K562 (cell line): ENCODE results near the gene TMEM179. TPM values are rescaled to one million over a fixed set of nuclear protein-coding genes. Genes with fewer than 3 reads are reported as not detected.

Source experiments
- ATAC-seq: fragments of 200-7000 bp; cut with Tn5 transposase; 3 replicates; pipeline ENCODE4 v1.9.1; 2020; ENCODE audit warnings: moderate library complexity
- BruUV-seq: library from RNA; stranded (reverse); fragments of 400-500 nt; replicated peaks from 2 replicates; lab custom pipeline; 2021; lab: Mats Ljungman, UMichigan
- CTCF ChIA-PET: fragments of 300-600 bp; formaldehyde crosslinking; extraction: SDS; loops from one replicate; lab custom pipeline; 2021; ENCODE audit warnings: low intra/inter-chr PET ratio; lab: Yijun Ruan, JAX
- POLR2A ChIA-PET: fragments of 300-600, 350-650 bp; sonication (Branson Sonifier 250); formaldehyde crosslinking; extraction: SDS; loops from one replicate; lab custom pipeline; 2021; ENCODE audit warnings: antibody characterized with exemption, inconsistent platforms; lab: Yijun Ruan, JAX
- DNase-seq, 4 experiments: peaks; one replicate each; pipeline versions ENCODE4 v3.0.0 to v3.0.0-alpha.2; 2011 to 2018; ENCODE audit warnings: low spot score in 3 of 4, mixed read lengths in 3 of 4; ENCODE audit errors: extremely low read depth in 1 of 4
- FAIRE-seq: peaks from 2 replicates; lab custom pipeline; 2011; peaks lifted over from hg19 to GRCh38; lab: Jason Lieb, UNC
- H2AFZ ChIP-seq: 2 replicates; pipeline ENCODE4 v1.6.0; 2011; ENCODE audit warnings: low read depth, low read length, control low read depth, inconsistent platforms
- H3K27ac ChIP-seq: fragments of 200-600 bp; 3 replicates; pipeline ENCODE4 v1.8.0; 2011; ENCODE audit warnings: low read depth, mild to moderate bottlenecking, control low read depth, inconsistent platforms, low read length, moderate library complexity, mixed read lengths; ENCODE audit errors: extremely low read depth
- H3K27me3 ChIP-seq, 2 experiments: fragments of 300-600 bp in 1 of 2; 2 replicates in 1 of 2; 3 replicates in 1 of 2; pipeline versions ENCODE4 v1.6.0 to v1.8.0; 2011; ENCODE audit warnings: inconsistent platforms in 2 of 2, low read length in 2 of 2, mild to moderate bottlenecking in 1 of 2, mixed read lengths in 1 of 2, moderate library complexity in 1 of 2; ENCODE audit not compliant: control insufficient read depth in 2 of 2, insufficient read depth in 2 of 2
- H3K36me3 ChIP-seq: fragments of 300-600 bp; 3 replicates; pipeline ENCODE4 v1.8.0; 2011; ENCODE audit warnings: mild to moderate bottlenecking, low read length, inconsistent platforms; ENCODE audit not compliant: control insufficient read depth, insufficient read depth
- H3K4me1 ChIP-seq, 2 experiments: fragments of 200-600 bp in 1 of 2; replicated peaks in 1 of 2; 2 replicates in 1 of 2; 3 replicates in 1 of 2; pipeline versions ENCODE4 v1.5.1 to v1.8.0; 2011; ENCODE audit warnings: inconsistent platforms in 2 of 2, low read length in 2 of 2, mild to moderate bottlenecking in 1 of 2, mixed read lengths in 1 of 2, moderate library complexity in 1 of 2; ENCODE audit not compliant: control insufficient read depth in 2 of 2, insufficient read depth in 2 of 2
- H3K4me2 ChIP-seq: 2 replicates; pipeline ENCODE4 v1.6.1; 2011; ENCODE audit warnings: low read length, control low read depth, inconsistent platforms, mixed read lengths; ENCODE audit not compliant: insufficient read depth
- H3K4me3 ChIP-seq: fragments of 200-600 bp; sonication (generic), shearing (Covaris generic); 2 replicates; pipeline ENCODE4 v1.5.1; 2016; ENCODE audit warnings: control low read depth, inconsistent platforms
- H3K79me2 ChIP-seq: fragments of 200-600 bp; 3 replicates; pipeline ENCODE4 v1.8.0; 2011; ENCODE audit warnings: low read length, inconsistent platforms; ENCODE audit not compliant: control insufficient read depth, insufficient read depth
- H3K9ac ChIP-seq, 2 experiments: 2 replicates each; pipeline versions ENCODE4 v1.6.0 to v1.6.1; 2011; ENCODE audit warnings: low read depth in 2 of 2, low read length in 2 of 2, control low read depth in 1 of 2, inconsistent platforms in 1 of 2, mild to moderate bottlenecking in 1 of 2, mixed read lengths in 1 of 2; ENCODE audit not compliant: insufficient read depth in 1 of 2
- H3K9me1 ChIP-seq: one replicate; pipeline ENCODE4 v1.6.0; 2011; ENCODE audit warnings: inconsistent platforms, mild to moderate bottlenecking, low read length, moderate library complexity; ENCODE audit not compliant: control insufficient read depth, insufficient read depth
- H3K9me3 ChIP-seq: replicated peaks from 2 replicates; pipeline ENCODE4 v1.5.1; 2011; ENCODE audit warnings: low read depth, low read length, inconsistent platforms; ENCODE audit not compliant: control insufficient read depth, insufficient read depth
- H4K20me1 ChIP-seq: replicated peaks from 2 replicates; pipeline ENCODE4 v1.6.1; 2011; ENCODE audit warnings: low read length, inconsistent platforms, mixed read lengths; ENCODE audit not compliant: control insufficient read depth, insufficient read depth
- BCOR ChIP-seq: fragments of 450-650 bp; IDR thresholded peaks from 2 replicates; pipeline ENCODE4 v1.6.1; 2016
- BDP1 ChIP-seq: IDR thresholded peaks from 3 replicates; pipeline ENCODE4 v1.6.1; 2011; ENCODE audit not compliant: insufficient read length, insufficient read depth
- BHLHE40 ChIP-seq: IDR thresholded peaks from 2 replicates; pipeline ENCODE4 v1.6.1; 2011; ENCODE audit warnings: low read length, improper control_type of control experiment
- BRF2 ChIP-seq: IDR thresholded peaks from 3 replicates; pipeline ENCODE4 v1.6.1; 2011; ENCODE audit warnings: borderline replicate concordance, mild to moderate bottlenecking; ENCODE audit not compliant: insufficient read length, insufficient read depth
- FOXK2 ChIP-seq, 2 experiments: fragments of 450-650 bp; IDR thresholded peaks in 1 of 2; conservative IDR thresholded peaks in 1 of 2; 2 replicates each; pipeline ENCODE4 v1.6.1; 2016; ENCODE audit warnings: low read depth in 2 of 2, mild to moderate bottlenecking in 1 of 2
- MTF1 ChIP-seq: fragments of 250-450 bp; sonication (Bioruptor Pico); IDR thresholded peaks from 2 replicates; pipeline ENCODE4 v1.9.0; 2021; ENCODE audit warnings: moderate library complexity, mild to moderate bottlenecking, inconsistent platforms, borderline replicate concordance
- NCOA4 ChIP-seq: fragments of 450-650 bp; IDR thresholded peaks from 2 replicates; pipeline ENCODE4 v1.6.1; 2018; ENCODE audit warnings: mild to moderate bottlenecking; ENCODE audit not compliant: partially characterized antibody
- TEAD4 ChIP-seq, 2 experiments: sonication (generic) in 1 of 2; formaldehyde crosslinking in 1 of 2; IDR thresholded peaks; 2 replicates each; pipeline versions ENCODE4 v1.6.1 to v1.8.0; 2012 to 2022; ENCODE audit warnings: borderline replicate concordance in 1 of 2, inconsistent platforms in 1 of 2, low read length in 1 of 2, mild to moderate bottlenecking in 1 of 2, missing genetic modification reagents in 1 of 2
- ZNF695 ChIP-seq: fragments of 450-650 bp; formaldehyde crosslinking; IDR thresholded peaks from 2 replicates; pipeline ENCODE4 v1.4.0; 2020; ENCODE audit warnings: mild to moderate bottlenecking, moderate library complexity
- ZNF830 ChIP-seq: fragments of 250-450 bp; sonication (Bioruptor Pico); IDR thresholded peaks from 2 replicates; pipeline ENCODE4 v1.5.0; 2021; ENCODE audit warnings: mild to moderate bottlenecking
- ZSCAN29 ChIP-seq: fragments of 450-650 bp; IDR thresholded peaks from 2 replicates; pipeline ENCODE4 v1.6.1; 2017
- WGBS: fragments of 100-300 bp; shearing (Covaris generic); methylation state at CpG from one replicate; pipeline ENCODE4 v1.1.6; 2016; ENCODE audit warnings: low coverage, mixed read lengths; ENCODE audit not compliant: insufficient coverage; ENCODE audit errors: missing lambda C conversion rate; 5-methylcytosine and 5-hydroxymethylcytosine counted together
- in situ Hi-C: fragments of 300-500 bp; cut with MboI; formaldehyde crosslinking; loops from 4 replicates; pipeline ENCODE4 v1.15.0; 2018; ENCODE audit warnings: inconsistent platforms, mixed read lengths
- intact Hi-C: fragments of 100-400 bp; cut with micrococcal nuclease; formaldehyde crosslinking; loops from 2 replicates; pipeline ENCODE4 v1.14.2; 2022
- polyA plus RNA-seq, 8 experiments: library from polyadenylated mRNA; depleted of rRNA in 4 of 8; stranded (reverse) in 5 of 8; unstranded in 3 of 8; fragments of >200 nt; fragmentation: Nextera tagmentation in 2 of 8; fragmentation: Illumina TruSeq in 1 of 8; extraction: Ambion mirVana in 2 of 8; extraction: Trizol in 1 of 8; gene quantifications; 2 replicates each; pipeline versions ENCODE4 v1.2.1 to v1.2.3, GENCODE V29; 2011 to 2014; ENCODE audit warnings: inconsistent platforms in 1 of 8, missing spikeins in 1 of 8
- total RNA-seq, 7 experiments: library from RNA; depleted of rRNA in 6 of 7; stranded (reverse); fragments of >200 nt in 6 of 7; fragmentation: Illumina TruSeq in 2 of 7; extraction: Trizol in 2 of 7; gene quantifications; 2 replicates each; pipeline versions ENCODE4 v1.2.1 to v1.2.3, GENCODE V29; 2011 to 2021; ENCODE audit warnings: low replicate concordance in 1 of 7
- TF ChIP-seq, protein P1 (sequence below): sonication (generic); formaldehyde crosslinking; IDR thresholded peaks from 2 replicates; pipeline ENCODE4 v1.8.1; 2022; ENCODE audit warnings: missing genetic modification reagents
- TF ChIP-seq, protein P2 (sequence below): fragments of 450-650 bp; IDR thresholded peaks from 2 replicates; pipeline ENCODE4 v1.6.1; 2014; ENCODE audit warnings: low read depth, mild to moderate bottlenecking, moderate library complexity, borderline replicate concordance

Gene TMEM179
- total and polyA plus RNA-seq, 9 of the 15 experiments (the other 6 are each of a cell fraction or from before 2014, with no cell fraction given): not detected

DNA sequence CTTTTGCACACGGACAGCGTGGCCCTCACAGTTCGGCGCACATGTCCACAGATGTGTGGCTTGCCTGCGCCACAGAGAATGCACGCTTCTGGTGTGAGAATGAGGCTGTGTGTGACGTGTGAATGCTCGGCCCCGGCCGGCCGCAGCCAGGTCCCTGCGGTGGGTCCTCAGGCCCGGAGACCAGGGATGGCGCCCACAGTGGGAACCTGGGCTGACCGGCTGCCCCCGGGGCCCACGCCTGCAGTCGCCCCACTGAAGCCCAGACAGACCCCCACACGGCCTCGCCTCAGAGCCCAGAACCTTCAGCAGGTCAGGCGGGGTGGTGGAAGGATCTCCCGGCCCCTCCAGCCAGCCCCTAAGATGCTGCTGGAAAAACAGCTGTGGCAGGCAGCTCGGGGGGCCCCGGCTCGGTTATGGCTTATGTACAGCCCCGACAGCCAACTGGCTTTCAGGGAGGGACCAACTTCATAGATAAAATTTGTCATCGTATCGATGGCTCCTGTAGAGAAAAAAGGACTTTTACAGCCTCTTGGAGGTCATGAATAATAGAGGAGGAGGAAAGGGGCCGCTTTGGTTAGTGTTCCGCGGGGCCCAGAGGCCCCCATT, 29.5 kb downstream of the TMEM179 start (continued):
- TF ChIP-seq, protein P1, sequence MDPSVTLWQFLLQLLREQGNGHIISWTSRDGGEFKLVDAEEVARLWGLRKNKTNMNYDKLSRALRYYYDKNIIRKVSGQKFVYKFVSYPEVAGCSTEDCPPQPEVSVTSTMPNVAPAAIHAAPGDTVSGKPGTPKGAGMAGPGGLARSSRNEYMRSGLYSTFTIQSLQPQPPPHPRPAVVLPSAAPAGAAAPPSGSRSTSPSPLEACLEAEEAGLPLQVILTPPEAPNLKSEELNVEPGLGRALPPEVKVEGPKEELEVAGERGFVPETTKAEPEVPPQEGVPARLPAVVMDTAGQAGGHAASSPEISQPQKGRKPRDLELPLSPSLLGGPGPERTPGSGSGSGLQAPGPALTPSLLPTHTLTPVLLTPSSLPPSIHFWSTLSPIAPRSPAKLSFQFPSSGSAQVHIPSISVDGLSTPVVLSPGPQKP (CRISPR knock-in tag): no peak
- TF ChIP-seq ZSCAN29: no peak
- TF ChIP-seq BRF2: no peak

DNA sequence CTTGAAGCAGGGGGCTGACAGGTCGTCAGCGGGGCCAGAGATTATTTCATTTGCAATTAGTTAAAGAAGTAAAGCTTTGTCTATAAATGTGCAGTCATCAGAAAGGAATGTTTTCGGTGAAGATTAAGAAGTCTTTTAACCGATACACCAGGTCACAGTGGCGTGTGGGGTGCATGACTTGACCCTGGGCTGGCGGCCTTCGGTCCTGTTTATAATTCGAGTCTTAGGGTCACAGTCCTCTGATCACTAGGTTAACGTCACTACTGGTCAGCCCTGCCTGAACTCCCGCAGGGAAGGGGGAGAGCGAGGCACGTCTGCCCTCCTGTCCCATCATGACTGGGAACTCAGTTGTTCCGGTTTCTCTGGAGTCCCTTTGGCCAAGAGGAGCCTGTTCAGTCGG, 30.0 kb downstream of the TMEM179 start:
- Histone ChIP-seq H4K20me1 (no peaks in the 10 kb centered on the region; the same call in none of the 2 replicates), H3K4me2 (no peak overlapping the region), H3K79me2 (no peaks in the 10 kb centered on the region), H2AFZ (peak overlapping the region; percentile 55; the same call in 1 of the 2 replicates), H3K36me3 (no peaks in the 10 kb centered on the region), H3K9me3 (no peaks in the 10 kb centered on the region), H3K9me1 (no peaks in the 10 kb centered on the region), H3K27ac (no peak overlapping the region), H3K9ac (peak overlapping the region in 1 of 2 experiments; percentile 35; a peak in 1 of 4 replicates), H3K4me3 (no peak overlapping the region), H3K4me1 (peaks cover 11 to 64% of the 10 kb centered on the region in 2 experiments), H3K27me3 (peaks cover 0 to 22% of the 10 kb centered on the region in 2 experiments; a peak in 2 of 5 replicates)
- BruUV-seq: no TSS peak
- ChIA-PET CTCF (no interaction called here), POLR2A (interaction anchor here (0.6 to 0.9 kb wide), 3 partner anchors 8 to 44 kb away, joined by 3 to 4 read pairs (median 3); no protein-coding TSS in a partner anchor)
- WGBS: 16% methylated on average over 11 of the region's 14 CpGs
- DNase-seq (no peak), ATAC-seq (no peak), FAIRE-seq (no peak)
- in situ Hi-C loops: no loop called here
- intact Hi-C loops: no loop called here
- TF ChIP-seq ZNF695: no peak
- no peak for TF ChIP-seq BDP1
- TF ChIP-seq, protein P2, sequence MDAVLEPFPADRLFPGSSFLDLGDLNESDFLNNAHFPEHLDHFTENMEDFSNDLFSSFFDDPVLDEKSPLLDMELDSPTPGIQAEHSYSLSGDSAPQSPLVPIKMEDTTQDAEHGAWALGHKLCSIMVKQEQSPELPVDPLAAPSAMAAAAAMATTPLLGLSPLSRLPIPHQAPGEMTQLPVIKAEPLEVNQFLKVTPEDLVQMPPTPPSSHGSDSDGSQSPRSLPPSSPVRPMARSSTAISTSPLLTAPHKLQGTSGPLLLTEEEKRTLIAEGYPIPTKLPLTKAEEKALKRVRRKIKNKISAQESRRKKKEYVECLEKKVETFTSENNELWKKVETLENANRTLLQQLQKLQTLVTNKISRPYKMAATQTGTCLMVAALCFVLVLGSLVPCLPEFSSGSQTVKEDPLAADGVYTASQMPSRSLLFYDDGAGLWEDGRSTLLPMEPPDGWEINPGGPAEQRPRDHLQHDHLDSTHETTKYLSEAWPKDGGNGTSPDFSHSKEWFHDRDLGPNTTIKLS: no peak
- TF ChIP-seq BHLHE40: no peak
- no peak for TF ChIP-seq NCOA4
- no peak for TF ChIP-seq MTF1 (CRISPR knock-in tag)
- no peak for TF ChIP-seq BCOR
- no peak for TF ChIP-seq FOXK2 (conservative IDR thresholded peaks at IDR 0.05 in 1 of 2, IDR thresholded peaks at IDR 0.05 in 1 of 2; ENCODE audit: low read depth in 2 of 2)
- TF ChIP-seq ZNF830 (CRISPR knock-in tag): no peak
- no peak for TF ChIP-seq TEAD4 (IDR thresholded peaks at IDR 0.05; ENCODE audit: low read length)
- no peak for TF ChIP-seq TEAD4 (CRISPR knock-in tag; IDR thresholded peaks at IDR 0.05; ENCODE audit: borderline replicate concordance)
